OCI-LY1 (cell line): ENCODE data around the gene STK36.

Experiments
- H2AFZ ChIP-seq: fragments of 200-600 bp; sonication (generic), shearing (Covaris generic); 2 replicates; pipeline ENCODE4 v1.6.0; 2014; ENCODE audit warnings: antibody characterized with exemption, mild to moderate bottlenecking, low read length
- H3F3A ChIP-seq: fragments of 200-600 bp; sonication (generic), shearing (Covaris generic); 2 replicates; pipeline ENCODE4 v1.6.0; 2014; ENCODE audit warnings: mild to moderate bottlenecking, antibody characterized with exemption, low read length, moderate library complexity; ENCODE audit not compliant: insufficient read depth
- H3K27ac ChIP-seq: fragments of 200-600 bp; sonication (generic); 2 replicates; pipeline ENCODE4 v1.5.1; 2014; ENCODE audit warnings: low read length, mixed run types, mild to moderate bottlenecking, low read depth; ENCODE audit not compliant: poor library complexity, severe bottlenecking
- H3K27me3 ChIP-seq: fragments of 200-600 bp; sonication (generic); 2 replicates; pipeline ENCODE4 v1.6.0; 2014; ENCODE audit warnings: antibody characterized with exemption, mild to moderate bottlenecking, low read length, moderate library complexity; ENCODE audit not compliant: insufficient read depth
- H3K36me3 ChIP-seq: fragments of 200-600 bp; sonication (generic); 2 replicates; pipeline ENCODE4 v1.6.1; 2014; ENCODE audit warnings: mild to moderate bottlenecking, antibody characterized with exemption, low read length, moderate library complexity, mixed read lengths; ENCODE audit not compliant: insufficient read depth
- H3K4me1 ChIP-seq: fragments of 200-600 bp; sonication (generic); 2 replicates; pipeline ENCODE4 v1.5.1; 2014; ENCODE audit warnings: mild to moderate bottlenecking, low read length, moderate library complexity; ENCODE audit not compliant: insufficient read depth, severe bottlenecking
- H3K4me2 ChIP-seq: fragments of 200-600 bp; sonication (generic), shearing (Covaris generic); 2 replicates; pipeline ENCODE4 v1.6.1; 2014; ENCODE audit warnings: low read length
- H3K4me3 ChIP-seq: fragments of 200-600 bp; sonication (generic); 2 replicates; pipeline ENCODE4 v1.5.1; 2014; ENCODE audit warnings: low read length, low read depth, mild to moderate bottlenecking, mixed read lengths; ENCODE audit not compliant: poor library complexity, severe bottlenecking
- H3K79me2 ChIP-seq: fragments of 200-600 bp; shearing (Covaris generic); 2 replicates; pipeline ENCODE4 v1.6.1; 2016; ENCODE audit warnings: mixed run types, low read length, mixed read lengths; ENCODE audit not compliant: insufficient read depth
- H3K9ac ChIP-seq: fragments of 200-600 bp; sonication (generic), shearing (Covaris generic); 2 replicates; pipeline ENCODE4 v1.6.1; 2014; ENCODE audit warnings: mild to moderate bottlenecking, low read length, mixed read lengths
- H3K9me2 ChIP-seq: fragments of 200-600 bp; sonication (generic), shearing (Covaris generic); 2 replicates; pipeline ENCODE4 v1.6.1; 2014; ENCODE audit warnings: low read depth, mild to moderate bottlenecking, low read length, mixed read lengths
- H3K9me3 ChIP-seq: fragments of 200-600 bp; shearing (Covaris generic); 2 replicates; pipeline ENCODE4 v1.6.1; 2014; ENCODE audit warnings: low read length, mixed read lengths
- H4K20me1 ChIP-seq: fragments of 200-600 bp; sonication (generic), shearing (Covaris generic); 2 replicates; pipeline ENCODE4 v1.6.0; 2016; ENCODE audit warnings: mild to moderate bottlenecking, low read length; ENCODE audit not compliant: insufficient read depth
- EZH2 ChIP-seq: fragments of 200-600 bp; sonication (generic), shearing (Covaris generic); IDR thresholded peaks from 2 replicates; pipeline ENCODE4 v1.8.0; 2017; ENCODE audit warnings: borderline replicate concordance, mixed run types, mild to moderate bottlenecking, antibody characterized with exemption, low read length, moderate library complexity, mixed read lengths
- TF ChIP-seq, protein P1 (sequence below): fragments of 200-600 bp; sonication (generic), shearing (Covaris generic); IDR thresholded peaks from 2 replicates; pipeline ENCODE4 v1.5.1; 2017; ENCODE audit warnings: mild to moderate bottlenecking, antibody characterized with exemption, low read length, moderate library complexity, mixed read lengths

Gene STK36

DNA sequence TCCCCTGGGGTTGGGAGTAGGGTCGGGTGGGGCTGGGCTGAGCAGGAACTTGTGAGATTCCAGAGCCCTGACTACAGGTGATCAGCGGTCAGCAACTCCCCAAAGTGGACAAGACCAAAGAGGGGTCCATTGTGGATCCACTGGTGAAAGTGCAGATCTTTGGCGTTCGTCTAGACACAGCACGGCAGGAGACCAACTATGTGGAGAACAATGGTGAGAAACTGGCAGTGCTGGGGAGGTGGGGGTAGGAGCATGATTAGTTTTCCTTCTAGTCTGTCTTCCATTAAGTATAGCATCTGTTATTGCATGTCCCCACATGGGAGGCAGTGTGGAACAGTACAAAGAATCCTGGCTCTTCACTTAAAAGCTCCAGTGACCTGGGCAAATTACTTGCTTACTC is 36.2 kb upstream of the STK36 start:
- Histone ChIP-seq H3K79me2 (no peaks in the 10 kb centered on the region), H3K36me3 (peaks cover 68% of the 10 kb centered on the region), H4K20me1 (no peaks in the 10 kb centered on the region), H3K9ac (no peak overlapping the region), H3K27me3 (no peaks in the 10 kb centered on the region), H3K4me3 (no peak overlapping the region), H3K27ac (no peak overlapping the region), H3K9me3 (no peaks in the 10 kb centered on the region), H3K4me2 (no peak overlapping the region), H3K4me1 (no peaks in the 10 kb centered on the region), H3K9me2 (no peaks in the 10 kb centered on the region), H2AFZ (no peak overlapping the region), H3F3A (no peaks in the 10 kb centered on the region)
- TF ChIP-seq, protein P1, sequence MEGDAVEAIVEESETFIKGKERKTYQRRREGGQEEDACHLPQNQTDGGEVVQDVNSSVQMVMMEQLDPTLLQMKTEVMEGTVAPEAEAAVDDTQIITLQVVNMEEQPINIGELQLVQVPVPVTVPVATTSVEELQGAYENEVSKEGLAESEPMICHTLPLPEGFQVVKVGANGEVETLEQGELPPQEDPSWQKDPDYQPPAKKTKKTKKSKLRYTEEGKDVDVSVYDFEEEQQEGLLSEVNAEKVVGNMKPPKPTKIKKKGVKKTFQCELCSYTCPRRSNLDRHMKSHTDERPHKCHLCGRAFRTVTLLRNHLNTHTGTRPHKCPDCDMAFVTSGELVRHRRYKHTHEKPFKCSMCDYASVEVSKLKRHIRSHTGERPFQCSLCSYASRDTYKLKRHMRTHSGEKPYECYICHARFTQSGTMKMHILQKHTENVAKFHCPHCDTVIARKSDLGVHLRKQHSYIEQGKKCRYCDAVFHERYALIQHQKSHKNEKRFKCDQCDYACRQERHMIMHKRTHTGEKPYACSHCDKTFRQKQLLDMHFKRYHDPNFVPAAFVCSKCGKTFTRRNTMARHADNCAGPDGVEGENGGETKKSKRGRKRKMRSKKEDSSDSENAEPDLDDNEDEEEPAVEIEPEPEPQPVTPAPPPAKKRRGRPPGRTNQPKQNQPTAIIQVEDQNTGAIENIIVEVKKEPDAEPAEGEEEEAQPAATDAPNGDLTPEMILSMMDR, result no peak
- no peak for TF ChIP-seq EZH2

DNA sequence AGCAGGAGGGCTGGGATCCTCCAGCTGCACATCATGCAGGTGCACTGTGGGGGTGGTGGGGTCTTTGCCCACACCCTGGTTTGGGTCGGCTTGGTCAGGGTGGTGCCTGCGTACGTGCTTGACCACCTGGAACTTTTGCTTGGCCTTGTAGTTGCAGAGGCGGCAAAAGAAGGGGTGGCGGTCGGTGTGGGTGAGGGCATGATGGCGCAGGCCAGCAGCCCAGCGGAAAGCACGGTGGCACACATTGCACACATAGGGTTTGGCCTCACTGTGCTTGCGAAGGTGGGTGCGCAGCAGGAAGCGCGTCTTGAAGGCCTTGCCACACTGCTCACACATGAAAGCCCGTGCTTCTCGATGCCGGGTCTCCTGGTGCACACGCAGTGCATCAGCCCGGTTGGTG is 33.5 kb upstream of the STK36 start:
- H3K36me3 ChIP-seq, result peaks cover 91% of the 10 kb centered on the region
- no peak overlapping the region for H3K9ac ChIP-seq
- H3K4me3 ChIP-seq, result no peak overlapping the region
- H3K9me3 ChIP-seq, result no peaks in the 10 kb centered on the region
- H3K27me3 ChIP-seq, result no peaks in the 10 kb centered on the region
- H4K20me1 ChIP-seq, result no peaks in the 10 kb centered on the region
- TF ChIP-seq, protein P1, result no peak
- no peak for TF ChIP-seq EZH2
- H2AFZ ChIP-seq, result no peak overlapping the region
- no peaks in the 10 kb centered on the region for H3K9me2 ChIP-seq
- no peak overlapping the region for H3K27ac ChIP-seq
- H3K4me1 ChIP-seq, result no peaks in the 10 kb centered on the region
- no peaks in the 10 kb centered on the region for H3F3A ChIP-seq
- H3K79me2 ChIP-seq, result no peaks in the 10 kb centered on the region
- H3K4me2 ChIP-seq, result no peak overlapping the region

DNA sequence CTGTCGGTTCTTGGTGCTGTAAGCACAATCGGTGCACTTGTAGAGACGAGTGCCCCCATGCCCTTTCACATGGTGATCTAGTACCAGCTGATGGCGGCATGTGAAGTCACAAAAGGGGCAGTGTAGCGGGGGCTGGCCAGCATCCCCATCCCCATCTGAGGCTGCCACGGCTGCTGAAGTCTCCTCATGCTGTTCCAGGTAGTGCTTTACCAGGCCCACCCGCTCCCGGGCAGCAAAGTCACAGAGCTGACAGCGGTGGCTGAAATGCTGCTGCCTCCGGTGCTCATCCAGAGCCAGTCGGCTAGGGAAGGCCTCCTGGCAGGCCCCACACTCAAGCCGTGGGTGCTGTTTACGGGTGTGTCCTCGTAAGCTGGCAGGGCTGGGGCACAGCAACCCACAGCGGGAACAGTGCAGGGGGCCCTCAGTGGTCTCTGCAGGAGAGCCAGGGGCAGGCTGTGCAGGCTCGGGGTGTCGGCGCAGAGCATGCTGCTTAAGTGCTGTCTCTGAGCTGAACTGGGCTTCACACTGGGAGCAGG is 29.7 kb upstream of the STK36 start:
- H3K4me3 ChIP-seq, result no peak overlapping the region
- no peaks in the 10 kb centered on the region for H3F3A ChIP-seq
- H3K79me2 ChIP-seq, result no peaks in the 10 kb centered on the region
- no peak overlapping the region for H3K9ac ChIP-seq
- peaks cover 94% of the 10 kb centered on the region for H3K36me3 ChIP-seq
- no peaks in the 10 kb centered on the region for H3K27me3 ChIP-seq
- TF ChIP-seq, protein P1, result no peak
- TF ChIP-seq EZH2, result no peak
- H3K9me3 ChIP-seq, result no peaks in the 10 kb centered on the region
- H3K4me2 ChIP-seq, result no peak overlapping the region
- no peak overlapping the region for H2AFZ ChIP-seq
- no peaks in the 10 kb centered on the region for H3K4me1 ChIP-seq
- no peak overlapping the region for H3K27ac ChIP-seq
- no peaks in the 10 kb centered on the region for H4K20me1 ChIP-seq
- no peaks in the 10 kb centered on the region for H3K9me2 ChIP-seq
